ENCODE data around the gene SH3BGRL2.
"Not testable (repeated sequence)": the region's sequence is repeated elsewhere in the genome, so short reads cannot be mapped to it uniquely, and the experiment has no call there.

SH3BGRL2 gene

GRCh38 chr6:79735183-79735582, 104.1 kb downstream of the SH3BGRL2 start:
- Histone ChIP-seq H3K27me3 (ENCODE audit: insufficient read depth, poor library complexity, severe bottlenecking) (peaks cover 9% of the 10 kb centered on the region), H3K9me3 (ENCODE audit: severe bottlenecking) (no peaks in the 10 kb centered on the region), H3K4me1 (ENCODE audit: insufficient read depth, poor library complexity, severe bottlenecking) (no peaks in the 10 kb centered on the region), H3K36me3 (ENCODE audit: low read depth) (no peaks in the 10 kb centered on the region), H3K4me3 (ENCODE audit: severe bottlenecking) (no peak overlapping the region), H3K27ac (ENCODE audit: poor library complexity, severe bottlenecking) (no peak overlapping the region)
- DNase-seq (ENCODE audit: low spot score) (no peak), ATAC-seq (ENCODE audit: low read depth) (no peak)
- no peak for TF ChIP-seq CTCF (IDR thresholded peaks at IDR 0.05; ENCODE audit: poor library complexity, severe bottlenecking)

GRCh38 chr6:79737172-79737571, 106.0 kb downstream of the SH3BGRL2 start:
- no peak overlapping the region for H3K27ac ChIP-seq (ENCODE audit: poor library complexity, severe bottlenecking)
- no peak for TF ChIP-seq CTCF (IDR thresholded peaks at IDR 0.05; ENCODE audit: poor library complexity, severe bottlenecking)
- H3K27me3 ChIP-seq (ENCODE audit: insufficient read depth, poor library complexity, severe bottlenecking), result no peaks in the 10 kb centered on the region
- H3K9me3 ChIP-seq (ENCODE audit: severe bottlenecking), result no peaks in the 10 kb centered on the region
- H3K36me3 ChIP-seq (ENCODE audit: low read depth), result no peaks in the 10 kb centered on the region
- DNase-seq (ENCODE audit: low spot score) (no peak), ATAC-seq (ENCODE audit: low read depth) (no peak)
- no peak overlapping the region for H3K4me3 ChIP-seq (ENCODE audit: severe bottlenecking)
- no peaks in the 10 kb centered on the region for H3K4me1 ChIP-seq (ENCODE audit: insufficient read depth, poor library complexity, severe bottlenecking)

GRCh38 chr6:79742030-79742429, 110.9 kb downstream of the SH3BGRL2 start:
- no peak for DNase-seq (ENCODE audit: low spot score)
- no peak overlapping the region for H3K4me3 ChIP-seq (ENCODE audit: severe bottlenecking)
- no peaks in the 10 kb centered on the region for H3K9me3 ChIP-seq (ENCODE audit: severe bottlenecking)
- H3K36me3 ChIP-seq (ENCODE audit: low read depth), result no peaks in the 10 kb centered on the region
- no peak for TF ChIP-seq CTCF (IDR thresholded peaks at IDR 0.05; ENCODE audit: poor library complexity, severe bottlenecking)
- no peaks in the 10 kb centered on the region for H3K4me1 ChIP-seq (ENCODE audit: insufficient read depth, poor library complexity, severe bottlenecking)
- peaks cover 3% of the 10 kb centered on the region for H3K27me3 ChIP-seq (ENCODE audit: insufficient read depth, poor library complexity, severe bottlenecking)
- no peak overlapping the region for H3K27ac ChIP-seq (ENCODE audit: poor library complexity, severe bottlenecking)
- ATAC-seq (ENCODE audit: low read depth), result no peak

- DNase-seq (ENCODE audit: low spot score); H3K36me3 ChIP-seq (ENCODE audit: low read depth); H3K4me3 ChIP-seq (ENCODE audit: severe bottlenecking); H3K9me3 ChIP-seq (ENCODE audit: severe bottlenecking); H3K27ac ChIP-seq (ENCODE audit: poor library complexity, severe bottlenecking); H3K27me3 ChIP-seq (ENCODE audit: insufficient read depth, poor library complexity, severe bottlenecking); ATAC-seq (ENCODE audit: low read depth); H3K4me1 ChIP-seq (ENCODE audit: insufficient read depth, poor library complexity, severe bottlenecking): not testable (repeated sequence)
Measured at GRCh38 chr6:79745282-79745681, 114.2 kb downstream of the SH3BGRL2 start.

GRCh38 chr6:79746325-79746724, 115.2 kb downstream of the SH3BGRL2 start:
- DNase-seq (ENCODE audit: low spot score); H3K4me3 ChIP-seq (ENCODE audit: severe bottlenecking); ATAC-seq (ENCODE audit: low read depth); H3K27ac ChIP-seq (ENCODE audit: poor library complexity, severe bottlenecking); H3K36me3 ChIP-seq (ENCODE audit: low read depth); H3K9me3 ChIP-seq (ENCODE audit: severe bottlenecking); H3K27me3 ChIP-seq (ENCODE audit: insufficient read depth, poor library complexity, severe bottlenecking); H3K4me1 ChIP-seq (ENCODE audit: insufficient read depth, poor library complexity, severe bottlenecking): not testable (repeated sequence)

- TF ChIP-seq CTCF (IDR thresholded peaks at IDR 0.05; ENCODE audit: poor library complexity, severe bottlenecking), result no peak
- no peak overlapping the region for H3K27ac ChIP-seq (ENCODE audit: poor library complexity, severe bottlenecking)
- DNase-seq (ENCODE audit: low spot score) (no peak), ATAC-seq (ENCODE audit: low read depth) (no peak)
- H3K4me3 ChIP-seq (ENCODE audit: severe bottlenecking), result no peak overlapping the region
- peaks cover 17% of the 10 kb centered on the region for H3K27me3 ChIP-seq (ENCODE audit: insufficient read depth, poor library complexity, severe bottlenecking)
- H3K36me3 ChIP-seq (ENCODE audit: low read depth), result no peaks in the 10 kb centered on the region
- no peaks in the 10 kb centered on the region for H3K9me3 ChIP-seq (ENCODE audit: severe bottlenecking)
- no peaks in the 10 kb centered on the region for H3K4me1 ChIP-seq (ENCODE audit: insufficient read depth, poor library complexity, severe bottlenecking)
Measured at GRCh38 chr6:79750806-79751205, 119.7 kb downstream of the SH3BGRL2 start.

Data from RWPE2 (cell line).